Right lung (tissue), 5 donors: ENCODE results near the gene CTTNBP2. TPM values are rescaled to one million over a fixed set of nuclear protein-coding genes. Genes with fewer than 3 reads are reported as not detected.

Experiments used
- DNase-seq, 2 donors: peaks; one replicate each; pipeline ENCODE4 v3.0.0-alpha.2; 2013
- polyA plus RNA-seq, 5 donors: library from polyadenylated mRNA; unstranded; fragments of 120-200 nt; gene quantifications; one replicate each; pipeline versions ENCODE4 v1.2.1 to v1.2.3, GENCODE V29; 2013; ENCODE audit warnings: inconsistent platforms in 1 of 5, low replicate concordance in 1 of 5; ENCODE audit not compliant: insufficient read length in 5 of 5, insufficient read depth in 1 of 5

CTTNBP2 gene
- polyA plus RNA-seq, 5 donors, result 14.8 to 22.0 (median 19.6) TPM

GRCh38 chr7:117790251-117790650, 83.0 kb downstream of the CTTNBP2 start:
- DNase-seq, result no peak

- DNase-seq, result no peak
Measured at GRCh38 chr7:117785431-117785830, 87.8 kb downstream of the CTTNBP2 start.

- no peak for DNase-seq
Measured at GRCh38 chr7:117784315-117784714, 88.9 kb downstream of the CTTNBP2 start.

DNA sequence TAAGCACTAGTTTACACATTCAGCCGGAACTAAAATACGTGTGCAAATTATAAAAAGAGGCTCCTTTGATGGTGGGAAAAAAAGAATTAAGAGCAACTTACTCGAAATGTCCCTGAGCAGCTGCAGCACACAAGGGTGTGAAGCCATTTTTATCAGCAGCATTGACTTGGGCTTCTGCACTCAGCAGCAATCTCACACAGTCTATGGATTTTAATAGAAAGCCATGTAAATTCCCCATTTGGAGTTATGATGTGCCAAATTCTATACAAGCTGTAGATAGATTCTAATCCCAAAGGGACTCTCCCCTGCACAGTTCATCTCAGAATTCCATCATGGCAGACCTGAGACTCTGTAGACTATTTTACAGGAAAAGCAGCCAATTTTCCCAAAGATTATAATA, 90.5 kb downstream of the CTTNBP2 start:
- DNase-seq, result no peak

GRCh38 chr7:117781707-117782106, 91.5 kb downstream of the CTTNBP2 start:
- DNase-seq, result no peak

- DNase-seq, result no peak
Measured at GRCh38 chr7:117780832-117781231, 92.4 kb downstream of the CTTNBP2 start.

GRCh38 chr7:117777335-117778142, 95.7 kb downstream of the CTTNBP2 start:
- no peak for DNase-seq

DNA sequence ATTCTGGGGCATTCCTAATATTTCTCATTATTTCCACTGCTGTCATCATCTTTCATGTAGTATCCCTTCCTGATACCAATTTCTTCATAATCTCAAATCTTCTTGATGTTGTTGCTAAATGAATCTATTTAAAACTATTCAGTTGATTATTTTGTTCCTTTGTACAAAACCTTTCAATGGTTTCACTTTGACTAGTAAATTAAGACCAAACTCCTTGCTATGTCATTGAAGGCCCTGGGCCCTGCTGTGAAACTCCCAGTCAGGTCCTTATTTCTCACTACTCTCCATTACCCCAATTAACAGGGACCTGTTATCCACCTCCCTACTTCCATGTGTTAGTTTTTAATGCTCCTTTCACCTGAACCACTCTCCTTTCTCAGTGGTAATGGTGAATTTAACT, 97.0 kb downstream of the CTTNBP2 start:
- DNase-seq, result no peak

- DNase-seq, result no peak
Measured at GRCh38 chr7:117775801-117776200, 97.4 kb downstream of the CTTNBP2 start.

- DNase-seq, result no peak
Measured at GRCh38 chr7:117774943-117775342, 98.3 kb downstream of the CTTNBP2 start.

DNA sequence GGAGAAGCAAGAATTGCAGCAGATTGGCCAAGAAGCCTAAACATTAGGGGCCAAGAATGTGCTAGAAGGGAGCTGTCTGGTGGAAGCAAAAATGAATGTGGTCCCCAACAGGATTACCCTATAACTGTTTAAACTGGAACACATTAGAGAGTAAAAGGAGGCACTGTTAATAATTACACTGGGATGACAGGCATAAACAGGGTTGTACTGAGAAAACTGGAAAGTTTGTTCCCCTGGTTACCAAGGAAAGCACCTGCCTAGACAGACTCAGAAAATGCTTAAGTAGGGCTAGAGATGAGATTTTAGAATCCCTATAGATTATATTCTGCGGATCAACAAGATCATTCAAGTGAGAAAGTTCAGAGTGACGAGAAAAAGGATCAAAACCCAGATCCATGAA, 100.8 kb downstream of the CTTNBP2 start:
- no peak for DNase-seq

DNA sequence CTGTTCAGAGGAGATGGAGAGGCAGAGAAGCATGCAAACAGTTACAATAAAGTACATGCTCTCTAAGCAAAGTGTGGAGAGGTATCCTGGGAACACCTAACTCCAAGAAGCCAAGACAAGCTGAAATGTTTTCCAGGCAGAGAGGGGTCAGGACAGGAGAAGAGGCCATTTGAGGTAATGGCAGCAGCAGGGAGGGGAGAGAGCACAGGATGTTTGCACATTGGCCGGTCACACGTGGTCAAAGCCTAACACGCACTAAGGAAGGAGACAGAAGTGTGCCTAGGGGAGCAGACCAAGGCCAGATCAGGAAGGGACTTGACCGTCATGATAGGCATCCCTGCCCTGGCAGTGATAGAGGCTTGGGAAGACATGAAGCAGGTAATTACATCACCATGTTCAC, 101.5 kb downstream of the CTTNBP2 start:
- DNase-seq, result no peak

- no peak for DNase-seq
Measured at GRCh38 chr7:117769085-117769484, 104.2 kb downstream of the CTTNBP2 start.

- DNase-seq, result no peak
Measured at GRCh38 chr7:117767951-117768350, 105.3 kb downstream of the CTTNBP2 start.

DNA sequence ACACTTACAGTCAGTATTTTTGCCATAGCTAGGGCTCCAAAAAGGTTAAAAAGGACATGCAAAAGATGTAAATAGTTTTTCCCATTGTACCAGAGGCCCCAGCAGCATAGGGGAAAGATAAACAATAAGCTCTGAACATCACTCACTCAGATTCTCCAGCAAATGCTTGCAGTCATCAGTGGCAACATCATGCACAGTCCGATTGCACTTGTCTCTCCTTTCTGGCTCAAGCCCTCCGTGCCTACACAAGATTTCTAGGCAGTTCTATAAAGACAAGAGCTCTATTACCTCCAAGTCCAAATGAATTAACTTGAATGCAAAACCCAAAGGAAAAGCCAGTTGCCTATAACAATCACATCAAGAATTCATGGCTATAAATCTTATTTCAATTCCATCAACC, 106.3 kb downstream of the CTTNBP2 start:
- DNase-seq, result no peak

- no peak for DNase-seq
Measured at GRCh38 chr7:117764031-117764430, 109.2 kb downstream of the CTTNBP2 start.

- no peak for DNase-seq
Measured at GRCh38 chr7:117762055-117762454, 111.2 kb downstream of the CTTNBP2 start.

- DNase-seq, result no peak
Measured at GRCh38 chr7:117759950-117760640, 113.1 kb downstream of the CTTNBP2 start.

DNA sequence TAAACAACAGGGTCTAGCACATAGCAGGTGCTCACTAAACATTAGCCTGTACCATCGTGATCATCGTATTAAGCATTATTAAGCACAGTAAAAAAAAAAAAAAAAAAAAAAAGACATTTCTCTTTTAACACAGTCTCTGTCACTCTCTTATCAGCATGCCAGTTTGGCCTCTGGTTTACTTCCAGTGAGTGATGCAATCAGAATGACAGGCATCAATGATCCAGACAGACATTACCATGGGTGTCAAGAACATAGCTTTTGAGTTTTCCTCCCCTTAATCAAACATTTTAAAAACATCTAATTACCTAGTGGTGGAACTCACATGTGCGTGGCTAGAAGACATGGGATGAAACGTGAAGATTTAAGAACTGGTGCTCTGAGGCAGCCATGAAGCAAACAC, 115.8 kb downstream of the CTTNBP2 start:
- DNase-seq, result no peak

GRCh38 chr7:117756586-117757085, 116.6 kb downstream of the CTTNBP2 start:
- DNase-seq, result no peak

DNA sequence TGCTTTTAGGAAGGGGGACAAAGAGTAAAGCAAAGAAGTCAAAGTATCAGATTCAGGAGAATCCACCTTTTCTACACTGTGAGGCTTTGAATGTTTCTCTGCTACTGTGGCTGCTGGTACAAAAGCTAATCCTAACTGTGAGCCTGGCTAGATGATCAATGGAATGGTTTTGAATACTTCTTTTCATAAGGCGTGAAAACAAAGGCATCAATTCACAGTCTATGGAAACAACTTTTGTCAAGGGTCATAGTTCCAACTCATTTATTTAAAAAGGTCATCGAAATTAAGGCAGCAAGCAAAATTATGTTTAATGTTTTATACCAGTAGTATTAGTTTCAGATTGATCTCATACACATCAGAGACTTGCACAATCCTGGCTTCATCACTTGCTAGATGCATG, 118.1 kb downstream of the CTTNBP2 start:
- DNase-seq, result no peak

DNA sequence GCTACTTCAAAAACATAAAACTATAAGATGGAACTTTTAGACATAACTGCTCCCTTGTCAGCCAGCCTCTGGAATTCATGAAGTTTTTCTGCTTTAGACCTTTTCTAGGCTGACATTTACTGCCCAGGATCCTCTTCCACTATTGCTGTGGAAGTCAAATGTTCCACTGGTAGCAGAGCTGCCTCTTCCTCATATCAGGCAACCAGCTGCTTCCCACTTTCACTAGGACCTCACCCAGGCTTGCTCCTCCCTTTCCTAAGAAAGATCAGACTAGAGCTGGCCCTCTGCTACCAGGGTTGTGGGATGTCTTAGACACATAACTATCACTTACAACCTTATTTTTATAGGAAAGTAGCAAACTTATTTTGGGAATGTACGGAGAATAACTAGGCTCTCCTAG, 121.5 kb downstream of the CTTNBP2 start:
- no peak for DNase-seq
